ENCODE data around the gene TSPAN2.

DNA sequence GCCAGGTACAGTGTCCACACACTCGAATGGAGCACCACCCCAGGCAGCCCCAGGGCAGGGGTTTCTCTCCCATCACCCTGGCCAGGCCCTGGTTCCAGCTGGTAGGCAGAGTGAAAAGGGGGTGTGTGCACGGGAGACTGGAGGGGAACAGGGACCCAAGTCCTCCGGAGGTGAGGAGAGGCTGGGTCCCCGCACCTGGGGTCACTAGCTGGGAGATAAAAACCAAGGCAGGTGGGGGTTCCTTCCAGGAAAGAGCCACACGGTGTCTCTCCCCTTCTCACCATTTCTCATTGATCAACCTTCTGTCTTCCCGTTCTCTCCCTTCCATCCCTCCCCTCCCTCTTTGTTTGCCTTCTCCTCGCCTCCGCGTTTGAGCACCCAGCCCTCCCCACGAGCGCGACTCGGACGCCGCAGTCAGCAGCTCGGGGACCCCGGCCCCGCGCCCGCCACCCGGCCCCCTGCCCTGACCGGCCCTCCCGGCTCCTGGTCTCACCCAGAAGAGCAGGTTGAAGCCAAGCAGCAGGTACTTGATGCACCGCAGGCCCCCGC is 358 bp downstream of the TSPAN2 start:
- no peak for TF ChIP-seq CTCF (conservative IDR thresholded peaks at IDR 0.05)
- no peak for TF ChIP-seq EZH2 (IDR thresholded peaks at IDR 0.05; ENCODE audit: low read depth)

All from PC-9 (cell line).